OCI-LY7 (cell line): Measurements from ENCODE around the gene SLC25A21.

Source experiments
- EZH2phosphoT487 ChIP-seq: fragments of 200-600 bp; sonication (generic); IDR thresholded peaks from 2 replicates; pipeline ENCODE4 v1.6.1; 2018; ENCODE audit warnings: low read depth, borderline replicate concordance, mild to moderate bottlenecking, mixed run types, antibody characterized with exemption, low read length, moderate library complexity, mixed read lengths
- TF ChIP-seq, protein P1 (sequence below): fragments of 200-600 bp; sonication (generic); conservative IDR thresholded peaks from 2 replicates; pipeline ENCODE4 v1.5.1; 2014; ENCODE audit warnings: mild to moderate bottlenecking, antibody characterized with exemption, low read length, moderate library complexity, mixed read lengths

GRCh38 chr14:37081856-37082255 is 90.5 kb downstream of the SLC25A21 start:
- TF ChIP-seq, protein P1, sequence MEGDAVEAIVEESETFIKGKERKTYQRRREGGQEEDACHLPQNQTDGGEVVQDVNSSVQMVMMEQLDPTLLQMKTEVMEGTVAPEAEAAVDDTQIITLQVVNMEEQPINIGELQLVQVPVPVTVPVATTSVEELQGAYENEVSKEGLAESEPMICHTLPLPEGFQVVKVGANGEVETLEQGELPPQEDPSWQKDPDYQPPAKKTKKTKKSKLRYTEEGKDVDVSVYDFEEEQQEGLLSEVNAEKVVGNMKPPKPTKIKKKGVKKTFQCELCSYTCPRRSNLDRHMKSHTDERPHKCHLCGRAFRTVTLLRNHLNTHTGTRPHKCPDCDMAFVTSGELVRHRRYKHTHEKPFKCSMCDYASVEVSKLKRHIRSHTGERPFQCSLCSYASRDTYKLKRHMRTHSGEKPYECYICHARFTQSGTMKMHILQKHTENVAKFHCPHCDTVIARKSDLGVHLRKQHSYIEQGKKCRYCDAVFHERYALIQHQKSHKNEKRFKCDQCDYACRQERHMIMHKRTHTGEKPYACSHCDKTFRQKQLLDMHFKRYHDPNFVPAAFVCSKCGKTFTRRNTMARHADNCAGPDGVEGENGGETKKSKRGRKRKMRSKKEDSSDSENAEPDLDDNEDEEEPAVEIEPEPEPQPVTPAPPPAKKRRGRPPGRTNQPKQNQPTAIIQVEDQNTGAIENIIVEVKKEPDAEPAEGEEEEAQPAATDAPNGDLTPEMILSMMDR = no peak
- no peak for TF ChIP-seq EZH2phosphoT487
